ENCODE data around the gene MMP1. TPM values are rescaled to one million over a fixed set of nuclear protein-coding genes. Genes with fewer than 3 reads are reported as not detected.

Gene MMP1
- polyA plus RNA-seq, 1 of the 3 experiments (the other 2 are of a cell fraction): 5.9 TPM

DNA sequence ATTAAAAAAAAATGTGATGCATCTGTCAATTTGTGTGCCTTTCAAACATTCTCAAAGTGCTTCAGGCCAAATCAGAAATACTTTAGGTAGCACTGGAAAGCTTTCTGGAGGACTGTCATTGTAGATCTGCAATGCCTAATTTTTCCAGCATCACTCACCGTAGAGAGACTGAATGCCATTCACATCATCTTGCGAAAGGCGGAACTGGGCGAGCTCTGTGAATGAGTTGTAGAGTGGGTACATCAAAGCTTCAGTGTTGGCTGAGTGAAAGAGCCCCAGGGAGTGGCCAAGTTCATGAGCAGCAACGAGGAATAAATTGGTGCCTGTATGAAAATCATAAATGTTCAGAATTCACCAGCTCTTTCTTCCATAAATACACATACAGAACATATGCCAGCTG is 21.5 kb downstream of the MMP1 start:
- WGBS (ENCODE audit: low lambda C conversion rate): 80% methylated on average over 5 of the region's 5 CpGs
- Histone ChIP-seq H4K20me1 (ENCODE audit: insufficient read depth) (no peaks in the 10 kb centered on the region), H3F3A (replicated peaks; ENCODE audit: insufficient read depth) (peaks cover 2% of the 10 kb centered on the region), H3K4me2 (no peak overlapping the region), H3K27me3 (ENCODE audit: insufficient read depth) (no peaks in the 10 kb centered on the region), H3K9ac (no peak overlapping the region), H3K9me2 (no peaks in the 10 kb centered on the region), H3K27ac (ENCODE audit: low read depth in 2 of 2, low read length in 1 of 2) (no peak overlapping the region), H3K4me3 (ENCODE audit: low read depth in 2 of 2, low read length in 1 of 2) (no peak overlapping the region), H3K4me1 (ENCODE audit: control insufficient read depth in 1 of 2, insufficient read depth in 2 of 2, low read depth in 1 of 2, low read length in 1 of 2) (peaks cover 0 to 10% of the 10 kb centered on the region in 2 experiments; a peak in 2 of 4 replicates), H3K9me3 (no peaks in the 10 kb centered on the region), H2AFZ (ENCODE audit: low read depth) (no peak overlapping the region), H3K79me2 (ENCODE audit: insufficient read depth) (no peaks in the 10 kb centered on the region), H3K36me3 (replicated peaks in 1 of 2; ENCODE audit: control insufficient read depth in 1 of 2, insufficient read depth in 2 of 2, low read length in 1 of 2) (no peaks in the 10 kb centered on the region)
- ChIA-PET POLR2A (no interaction called here), CTCF (no interaction called here)
- DNase-seq: no peak
- TF ChIP-seq NRF1 (IDR thresholded peaks at IDR 0.05; ENCODE audit: low read depth, low read length) (no peak), TAF1 (IDR thresholded peaks at IDR 0.05; ENCODE audit: borderline replicate concordance, low read depth, low read length) (no peak), FOXM1 (IDR thresholded peaks at IDR 0.05; ENCODE audit: low read depth) (no peak), USF2 (IDR thresholded peaks at IDR 0.05; ENCODE audit: borderline replicate concordance, low read depth, low read length) (no peak), RAD21 (IDR thresholded peaks at IDR 0.05; ENCODE audit: low read length) (no peak), GABPA (IDR thresholded peaks at IDR 0.05; ENCODE audit: low read depth) (no peak), ZBTB33 (IDR thresholded peaks at IDR 0.05; ENCODE audit: borderline replicate concordance, low read depth) (no peak), REST (IDR thresholded peaks at IDR 0.05; ENCODE audit: low read depth, low read length) (no peak), CHD2 (IDR thresholded peaks at IDR 0.05; ENCODE audit: low read length, partially characterized antibody) (no peak), IRF3 (IDR thresholded peaks at IDR 0.05; ENCODE audit: low read depth, low read length) (no peak), MXI1 (IDR thresholded peaks at IDR 0.05; ENCODE audit: low read depth, low read length) (no peak), EP300 (IDR thresholded peaks at IDR 0.05; ENCODE audit: borderline replicate concordance in 1 of 2, low read depth in 1 of 2, low read length in 1 of 2) (no peak), SMC3 (IDR thresholded peaks at IDR 0.05; ENCODE audit: low read depth, low read length) (no peak), ELF1 (IDR thresholded peaks at IDR 0.05) (no peak)
- TF ChIP-seq, protein P1, sequence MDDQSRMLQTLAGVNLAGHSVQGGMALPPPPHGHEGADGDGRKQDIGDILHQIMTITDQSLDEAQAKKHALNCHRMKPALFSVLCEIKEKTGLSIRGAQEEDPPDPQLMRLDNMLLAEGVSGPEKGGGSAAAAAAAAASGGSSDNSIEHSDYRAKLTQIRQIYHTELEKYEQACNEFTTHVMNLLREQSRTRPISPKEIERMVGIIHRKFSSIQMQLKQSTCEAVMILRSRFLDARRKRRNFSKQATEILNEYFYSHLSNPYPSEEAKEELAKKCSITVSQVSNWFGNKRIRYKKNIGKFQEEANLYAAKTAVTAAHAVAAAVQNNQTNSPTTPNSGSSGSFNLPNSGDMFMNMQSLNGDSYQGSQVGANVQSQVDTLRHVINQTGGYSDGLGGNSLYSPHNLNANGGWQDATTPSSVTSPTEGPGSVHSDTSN (IDR thresholded peaks at IDR 0.05): no peak
- TF ChIP-seq, protein P2, sequence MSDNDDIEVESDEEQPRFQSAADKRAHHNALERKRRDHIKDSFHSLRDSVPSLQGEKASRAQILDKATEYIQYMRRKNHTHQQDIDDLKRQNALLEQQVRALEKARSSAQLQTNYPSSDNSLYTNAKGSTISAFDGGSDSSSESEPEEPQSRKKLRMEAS (IDR thresholded peaks at IDR 0.05; ENCODE audit: low read depth): no peak
